ENCODE results near the gene CAMK1D.
"Not testable (repeated sequence)": the region's sequence is repeated elsewhere in the genome, so short reads cannot be mapped to it uniquely, and the experiment has no call there.

Gene CAMK1D

DNA sequence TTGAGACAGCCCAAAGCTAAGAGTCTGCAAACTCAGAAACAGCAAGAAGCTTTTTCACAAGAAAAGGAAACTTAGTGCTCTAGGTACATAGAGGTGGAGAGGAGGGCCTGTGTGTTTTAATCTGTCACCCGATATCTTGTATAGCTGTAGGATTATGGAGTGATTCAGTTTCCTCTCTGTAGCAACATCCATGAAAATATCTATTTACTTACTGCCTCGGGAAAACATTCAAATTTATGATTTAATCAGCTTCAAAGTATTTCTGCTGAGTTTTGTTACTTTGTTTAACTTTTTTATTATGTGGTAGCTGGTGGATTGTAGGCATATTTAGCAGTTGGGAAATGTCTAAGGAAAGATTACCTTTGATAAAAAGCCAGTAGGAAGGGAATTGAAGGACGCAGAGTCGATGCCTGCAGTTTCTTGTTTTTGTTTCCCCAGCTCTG is 360.2 kb downstream of the CAMK1D start:
- peak overlapping the region; percentile 78 to 95 (median 88) for H3K27ac Mint-ChIP-seq
- H3K4me1 Mint-ChIP-seq = peaks cover 46% of the 10 kb centered on the region
- H3K4me3 Mint-ChIP-seq = no peak overlapping the region
- no peaks in the 10 kb centered on the region for H3K9me3 Mint-ChIP-seq
- H3K36me3 Mint-ChIP-seq (ENCODE audit: low read depth) = no peaks in the 10 kb centered on the region
- H3K27me3 Mint-ChIP-seq (ENCODE audit: low read depth) = no peaks in the 10 kb centered on the region
- TF ChIP-seq, protein P1, sequence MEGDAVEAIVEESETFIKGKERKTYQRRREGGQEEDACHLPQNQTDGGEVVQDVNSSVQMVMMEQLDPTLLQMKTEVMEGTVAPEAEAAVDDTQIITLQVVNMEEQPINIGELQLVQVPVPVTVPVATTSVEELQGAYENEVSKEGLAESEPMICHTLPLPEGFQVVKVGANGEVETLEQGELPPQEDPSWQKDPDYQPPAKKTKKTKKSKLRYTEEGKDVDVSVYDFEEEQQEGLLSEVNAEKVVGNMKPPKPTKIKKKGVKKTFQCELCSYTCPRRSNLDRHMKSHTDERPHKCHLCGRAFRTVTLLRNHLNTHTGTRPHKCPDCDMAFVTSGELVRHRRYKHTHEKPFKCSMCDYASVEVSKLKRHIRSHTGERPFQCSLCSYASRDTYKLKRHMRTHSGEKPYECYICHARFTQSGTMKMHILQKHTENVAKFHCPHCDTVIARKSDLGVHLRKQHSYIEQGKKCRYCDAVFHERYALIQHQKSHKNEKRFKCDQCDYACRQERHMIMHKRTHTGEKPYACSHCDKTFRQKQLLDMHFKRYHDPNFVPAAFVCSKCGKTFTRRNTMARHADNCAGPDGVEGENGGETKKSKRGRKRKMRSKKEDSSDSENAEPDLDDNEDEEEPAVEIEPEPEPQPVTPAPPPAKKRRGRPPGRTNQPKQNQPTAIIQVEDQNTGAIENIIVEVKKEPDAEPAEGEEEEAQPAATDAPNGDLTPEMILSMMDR (IDR thresholded peaks at IDR 0.05; ENCODE audit: unreplicated experiment in 3 of 3) = no peak

DNA sequence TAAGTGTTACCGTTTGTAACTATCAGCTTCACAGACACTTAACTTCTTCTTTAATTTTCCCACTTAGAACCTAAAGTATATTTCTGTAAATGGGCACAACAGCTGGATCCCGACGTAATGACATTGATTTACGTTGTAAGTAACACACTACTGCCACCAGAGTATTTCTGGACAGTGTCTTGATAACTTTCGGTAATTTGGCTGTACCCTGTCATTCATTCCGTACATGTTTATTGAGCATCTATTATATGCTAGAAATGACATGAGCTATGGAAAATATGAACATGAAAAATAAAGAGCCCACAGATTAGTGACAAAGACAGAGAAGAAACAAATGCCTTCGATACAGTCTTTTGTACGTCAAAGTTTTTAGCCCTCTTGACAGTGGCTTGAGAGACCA is 360.8 kb downstream of the CAMK1D start:
- TF ChIP-seq, protein P1 (IDR thresholded peaks at IDR 0.05; ENCODE audit: unreplicated experiment in 3 of 3) = no peak
- no peak overlapping the region for H3K4me3 Mint-ChIP-seq
- H3K4me1 Mint-ChIP-seq = peaks cover 46% of the 10 kb centered on the region
- H3K27ac Mint-ChIP-seq = peak overlapping the region in 1 of 3 experiments; percentile 88
- H3K9me3 Mint-ChIP-seq = no peaks in the 10 kb centered on the region
- H3K36me3 Mint-ChIP-seq (ENCODE audit: low read depth) = no peaks in the 10 kb centered on the region
- no peaks in the 10 kb centered on the region for H3K27me3 Mint-ChIP-seq (ENCODE audit: low read depth)

DNA sequence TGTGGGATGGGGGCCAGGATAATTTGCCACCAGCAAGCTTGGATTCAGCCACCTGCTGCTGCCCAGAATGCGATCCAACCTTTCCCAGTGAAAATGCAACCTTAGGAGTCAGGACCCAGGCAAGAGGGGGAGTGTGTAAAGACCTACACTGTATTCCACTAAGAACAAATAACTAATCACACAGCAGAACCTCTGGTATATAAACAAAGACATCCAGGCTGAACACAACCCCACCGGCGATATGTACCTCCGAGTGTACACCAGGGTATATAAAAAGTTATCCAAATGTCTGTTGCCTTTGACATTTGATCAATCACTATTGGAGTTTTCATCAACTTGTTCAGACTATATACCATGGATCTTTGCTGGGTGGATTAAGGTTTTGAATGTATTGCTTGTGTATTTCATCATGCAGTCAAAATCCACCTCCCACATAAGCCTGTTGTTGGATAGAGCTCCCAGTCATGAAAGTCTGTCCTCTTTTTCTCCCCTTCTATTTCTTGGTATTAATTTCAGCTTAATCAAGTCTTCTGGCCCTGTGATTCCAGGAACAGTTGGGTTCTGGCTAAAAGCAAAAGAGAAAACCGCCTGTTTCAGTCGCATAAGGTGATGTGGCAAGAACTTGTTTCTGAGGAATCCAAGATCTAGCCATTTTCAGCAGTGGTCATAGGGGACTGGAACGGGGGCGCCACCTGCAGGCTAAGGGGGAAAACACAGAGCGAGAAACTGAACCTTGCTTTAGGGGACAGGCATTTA is 361.4 kb downstream of the CAMK1D start:
- peak overlapping the region; percentile 10 to 82 (median 51) for H3K27ac Mint-ChIP-seq
- H3K36me3 Mint-ChIP-seq (ENCODE audit: low read depth) = no peaks in the 10 kb centered on the region
- H3K27me3 Mint-ChIP-seq (ENCODE audit: low read depth) = no peaks in the 10 kb centered on the region
- peaks cover 44% of the 10 kb centered on the region for H3K4me1 Mint-ChIP-seq
- no peak overlapping the region for H3K4me3 Mint-ChIP-seq
- TF ChIP-seq, protein P1 (IDR thresholded peaks at IDR 0.05; ENCODE audit: unreplicated experiment in 3 of 3) = peak; percentile 81 to 87 (median 84)
- no peaks in the 10 kb centered on the region for H3K9me3 Mint-ChIP-seq

DNA sequence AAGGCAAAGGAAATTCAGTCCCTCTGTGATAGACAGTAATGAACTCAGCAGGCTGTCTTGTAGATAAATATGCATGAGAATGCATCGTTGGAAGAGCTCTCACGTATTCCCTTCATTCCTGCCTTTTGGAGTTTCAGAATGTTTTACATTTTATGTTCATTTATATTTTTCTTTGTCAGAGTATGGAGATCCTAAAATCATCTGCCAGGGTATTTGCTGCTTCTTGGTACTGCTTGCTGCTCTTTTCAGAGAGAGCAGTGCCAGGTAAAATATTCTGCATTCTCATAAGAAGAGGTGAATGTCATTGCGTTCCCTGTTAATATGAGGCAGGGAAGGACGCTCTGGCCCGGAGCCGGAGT is 362.0 kb downstream of the CAMK1D start:
- no peaks in the 10 kb centered on the region for H3K36me3 Mint-ChIP-seq (ENCODE audit: low read depth)

DNA sequence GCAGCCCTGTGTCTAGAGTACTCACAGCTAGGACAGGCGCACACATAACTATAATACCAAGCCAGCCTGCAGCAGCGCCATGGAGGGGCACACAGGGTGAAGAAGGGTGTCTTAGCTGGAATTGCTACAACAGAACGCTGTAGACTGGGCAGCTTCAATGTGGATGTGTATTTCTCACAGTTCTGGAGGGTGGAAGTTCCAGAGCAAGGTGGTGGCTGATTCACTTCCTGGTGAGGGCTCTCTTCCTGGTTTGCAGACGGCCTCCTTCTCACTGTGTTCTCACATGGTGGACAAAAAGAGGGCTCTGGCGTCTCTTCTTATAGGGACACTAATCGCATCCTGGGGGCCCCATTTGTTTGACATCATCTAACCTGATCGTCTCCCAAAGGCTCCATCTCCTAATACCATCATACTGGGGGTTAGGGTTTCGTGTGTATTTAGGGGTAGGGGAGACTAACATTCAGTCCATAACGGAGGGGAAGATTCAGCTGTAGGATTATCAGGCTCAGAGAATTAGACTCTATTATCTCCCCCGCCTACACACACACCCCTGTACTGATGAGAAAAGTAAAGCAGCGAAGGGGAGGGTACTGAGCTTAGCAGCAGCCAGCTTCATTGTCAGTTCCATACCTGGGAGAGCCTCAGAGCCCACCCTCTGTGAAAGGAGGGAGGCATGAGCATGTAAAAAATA is 363.1 kb downstream of the CAMK1D start:
- H3K36me3 Mint-ChIP-seq (ENCODE audit: low read depth) = no peaks in the 10 kb centered on the region
- peaks cover 30% of the 10 kb centered on the region for H3K4me1 Mint-ChIP-seq
- no peaks in the 10 kb centered on the region for H3K27me3 Mint-ChIP-seq (ENCODE audit: low read depth)
- no peaks in the 10 kb centered on the region for H3K9me3 Mint-ChIP-seq
- TF ChIP-seq, protein P1 (IDR thresholded peaks at IDR 0.05; ENCODE audit: unreplicated experiment in 3 of 3) = no peak
- H3K27ac Mint-ChIP-seq = no peak overlapping the region
- no peak overlapping the region for H3K4me3 Mint-ChIP-seq

More for the DNA sequence above, 362.0 kb downstream of the CAMK1D start:
- H3K4me3 Mint-ChIP-seq = no peak overlapping the region
- peak overlapping the region in 2 of 3 experiments; percentile 51 to 82 for H3K27ac Mint-ChIP-seq
- peaks cover 40% of the 10 kb centered on the region for H3K4me1 Mint-ChIP-seq
- TF ChIP-seq, protein P1 (IDR thresholded peaks at IDR 0.05; ENCODE audit: unreplicated experiment in 3 of 3) = peak in 1 of 3 experiments; percentile 37
- H3K27me3 Mint-ChIP-seq (ENCODE audit: low read depth) = no peaks in the 10 kb centered on the region
- H3K9me3 Mint-ChIP-seq = no peaks in the 10 kb centered on the region

DNA sequence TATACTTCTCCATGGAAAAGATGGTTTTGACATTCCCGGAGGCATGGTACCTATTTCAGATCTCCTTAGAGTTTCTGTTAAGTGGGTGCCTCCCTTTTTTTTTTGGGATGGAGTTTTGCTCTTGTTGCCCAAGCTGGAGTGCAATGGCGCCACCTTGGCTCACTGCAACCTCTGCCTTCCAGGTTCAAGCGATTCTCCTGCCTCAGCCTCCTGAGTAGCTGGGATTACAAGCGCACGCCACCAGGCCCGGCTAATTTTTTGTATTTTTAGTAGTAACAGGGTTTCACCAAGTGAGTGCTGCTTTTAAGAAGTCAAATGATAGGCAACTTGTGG is 363.6 kb downstream of the CAMK1D start:
- not testable (repeated sequence) for H3K4me3 Mint-ChIP-seq, H3K27ac Mint-ChIP-seq, H3K9me3 Mint-ChIP-seq

More for the DNA sequence above, 363.6 kb downstream of the CAMK1D start:
- not testable (repeated sequence) for H3K27me3 Mint-ChIP-seq (ENCODE audit: low read depth); H3K36me3 Mint-ChIP-seq (ENCODE audit: low read depth)
- H3K4me1 Mint-ChIP-seq = peaks cover 25% of the 10 kb centered on the region
